Endothelial cell of umbilical vein (primary cell): ENCODE results near the gene CWF19L2. TPM values are rescaled to one million over a fixed set of nuclear protein-coding genes. Genes with fewer than 3 reads are reported as not detected.

ENCODE experiments used
- BruUV-seq: library from RNA; stranded (reverse); fragments of 400-500 nt; replicated peaks from 2 replicates; lab custom pipeline; 2021; lab: Mats Ljungman, UMichigan
- CTCF ChIA-PET: fragments of 300-600, 350-600 bp; sonication (Branson Sonifier 250); formaldehyde crosslinking; loops from one replicate; lab custom pipeline; 2021; ENCODE audit warnings: antibody characterized with exemption, inconsistent platforms; lab: Charles Lee
- POLR2A ChIA-PET: fragments of 300-600, 350-600 bp; sonication (Branson Sonifier 250); formaldehyde crosslinking; loops from one replicate; lab custom pipeline; 2021; ENCODE audit warnings: antibody characterized with exemption, inconsistent platforms; lab: Charles Lee
- DNase-seq: peaks from one replicate; pipeline ENCODE4 v3.0.0-alpha.2; 2011; ENCODE audit warnings: low read depth, low spot score
- FAIRE-seq: peaks from 2 replicates; lab custom pipeline; 2011; peaks lifted over from hg19 to GRCh38; lab: Jason Lieb, UNC
- H2AFZ ChIP-seq: 2 replicates; pipeline ENCODE4 v1.6.0; 2012; ENCODE audit warnings: low read depth, low read length, control low read depth, inconsistent platforms
- H3K27ac ChIP-seq: 2 replicates; pipeline ENCODE4 v1.5.1; 2011; ENCODE audit warnings: low read depth, mild to moderate bottlenecking, control low read depth, low read length, moderate library complexity; ENCODE audit not compliant: insufficient read depth
- H3K27me3 ChIP-seq, 2 experiments: 2 replicates each; pipeline versions ENCODE4 v1.6.0 to v1.6.1; 2011; ENCODE audit warnings: low read length in 2 of 2, mixed read lengths in 1 of 2; ENCODE audit not compliant: control insufficient read depth in 2 of 2, insufficient read depth in 2 of 2
- H3K36me3 ChIP-seq, 2 experiments: 2 replicates in 1 of 2; 3 replicates in 1 of 2; pipeline ENCODE4 v1.5.1; 2011; ENCODE audit warnings: low read length in 2 of 2, mild to moderate bottlenecking in 1 of 2, moderate library complexity in 1 of 2; ENCODE audit not compliant: control insufficient read depth in 2 of 2, insufficient read depth in 2 of 2; ENCODE audit errors: extremely low read depth in 1 of 2
- H3K4me1 ChIP-seq: 3 replicates; pipeline ENCODE4 v1.5.1; 2011; ENCODE audit warnings: mild to moderate bottlenecking, low read length; ENCODE audit not compliant: control insufficient read depth, insufficient read depth; ENCODE audit errors: extremely low read depth
- H3K4me2 ChIP-seq: 2 replicates; pipeline ENCODE4 v1.6.1; 2011; ENCODE audit warnings: low read length, control low read depth, mixed read lengths; ENCODE audit not compliant: insufficient read depth
- H3K4me3 ChIP-seq, 3 experiments: fragments of 200-600 bp in 1 of 3; sonication (generic), shearing (Covaris generic) in 1 of 3; replicated peaks in 1 of 3; 2 replicates each; pipeline ENCODE4 v1.5.1; 2011 to 2016; ENCODE audit warnings: control low read depth in 3 of 3, low read length in 3 of 3, mild to moderate bottlenecking in 2 of 3, inconsistent platforms in 1 of 3, low read depth in 1 of 3, moderate library complexity in 1 of 3; ENCODE audit not compliant: insufficient read depth in 1 of 3
- H3K79me2 ChIP-seq: 2 replicates; pipeline ENCODE4 v1.6.0; 2012; ENCODE audit warnings: low read length, inconsistent platforms; ENCODE audit not compliant: control insufficient read depth, insufficient read depth
- H3K9ac ChIP-seq: replicated peaks from 2 replicates; pipeline ENCODE3; 2011; ENCODE audit warnings: low read length, control low read depth; ENCODE audit not compliant: insufficient read depth; ENCODE audit errors: extremely low read depth
- H3K9me1 ChIP-seq: replicated peaks from 3 replicates; pipeline ENCODE4 v1.6.0; 2011; ENCODE audit warnings: mild to moderate bottlenecking, low read length; ENCODE audit not compliant: control insufficient read depth, insufficient read depth; ENCODE audit errors: extremely low read depth
- H3K9me3 ChIP-seq: replicated peaks from 2 replicates; pipeline ENCODE4 v1.5.1; 2012; ENCODE audit warnings: low read length, inconsistent platforms; ENCODE audit not compliant: control insufficient read depth, insufficient read depth
- H4K20me1 ChIP-seq: replicated peaks from 2 replicates; pipeline ENCODE3; 2011; ENCODE audit warnings: mild to moderate bottlenecking, low read length; ENCODE audit not compliant: control insufficient read depth, insufficient read depth; ENCODE audit errors: extremely low read depth
- FOS ChIP-seq: IDR thresholded peaks from 2 replicates; pipeline ENCODE4 v1.6.1; 2011; ENCODE audit warnings: mild to moderate bottlenecking, low read length, moderate library complexity, borderline replicate concordance; ENCODE audit not compliant: insufficient read depth
- GATA2 ChIP-seq: IDR thresholded peaks from 2 replicates; pipeline ENCODE4 v1.7.0; 2011; ENCODE audit warnings: low read depth, mild to moderate bottlenecking, moderate library complexity, mixed read lengths, low read length; ENCODE audit not compliant: insufficient read length, insufficient read depth
- JUN ChIP-seq: IDR thresholded peaks from 2 replicates; pipeline ENCODE4 v1.6.1; 2011; ENCODE audit warnings: borderline replicate concordance, low read depth; ENCODE audit not compliant: insufficient read length, insufficient read depth
- MYC ChIP-seq: IDR thresholded peaks from one replicate; pipeline ENCODE4 v1.6.1; 2011; ENCODE audit warnings: mild to moderate bottlenecking, low read depth, low read length
- POLR2A ChIP-seq: IDR thresholded peaks from 2 replicates; pipeline ENCODE4 v1.6.1; 2012; ENCODE audit warnings: low read depth, mild to moderate bottlenecking, control low read depth, low read length
- POLR2AphosphoS5 ChIP-seq: IDR thresholded peaks from 2 replicates; pipeline ENCODE4 v1.6.1; 2012; ENCODE audit warnings: low read depth, mild to moderate bottlenecking, control low read depth, low read length, moderate library complexity; ENCODE audit not compliant: insufficient read depth
- dilution Hi-C: fragments of 300-500 bp; cut with MboI; formaldehyde crosslinking; loops from one replicate; pipeline ENCODE4 v1.15.0; 2019; ENCODE audit warnings: low sequenced_read_pairs; ENCODE audit not compliant: extremely low pct_ligation_motif_present
- intact Hi-C: fragments of 100-400 bp; cut with micrococcal nuclease; formaldehyde crosslinking; loops from one replicate; pipeline ENCODE4 v1.10.0; 2022
- polyA plus RNA-seq, 4 experiments: library from polyadenylated mRNA; depleted of rRNA in 3 of 4; stranded (reverse) in 3 of 4; unstranded in 1 of 4; fragments of >200 nt; gene quantifications; 2 replicates each; pipeline versions ENCODE4 v1.2.1 to v1.2.3, GENCODE V29; 2011 to 2012; ENCODE audit warnings: missing spikeins in 1 of 4
- total RNA-seq: library from RNA; stranded (reverse); gene quantifications from 2 replicates; pipeline ENCODE4 v1.2.3, GENCODE V29; 2021
- TF ChIP-seq, protein P1 (sequence below): IDR thresholded peaks from 2 replicates; pipeline ENCODE4 v1.6.1; 2011; ENCODE audit not compliant: insufficient read depth, insufficient read length
- TF ChIP-seq, protein P2 (sequence below), 2 donors: IDR thresholded peaks; 1 replicate in 1 of 2; 2 replicates in 1 of 2; pipeline ENCODE4 v1.5.1; 2011; ENCODE audit warnings: low read length in 2 of 2, mild to moderate bottlenecking in 2 of 2, moderate library complexity in 2 of 2, control low read depth in 1 of 2, inconsistent platforms in 1 of 2, low read depth in 1 of 2; ENCODE audit not compliant: insufficient read depth in 1 of 2; ENCODE audit errors: extremely low read depth in 1 of 2

The CWF19L2 gene
- total and polyA plus RNA-seq, 2 donors (not counting 3 experiments of a cell fraction or from before 2014, with no cell fraction given) = 1.4 to 11.8 TPM

DNA sequence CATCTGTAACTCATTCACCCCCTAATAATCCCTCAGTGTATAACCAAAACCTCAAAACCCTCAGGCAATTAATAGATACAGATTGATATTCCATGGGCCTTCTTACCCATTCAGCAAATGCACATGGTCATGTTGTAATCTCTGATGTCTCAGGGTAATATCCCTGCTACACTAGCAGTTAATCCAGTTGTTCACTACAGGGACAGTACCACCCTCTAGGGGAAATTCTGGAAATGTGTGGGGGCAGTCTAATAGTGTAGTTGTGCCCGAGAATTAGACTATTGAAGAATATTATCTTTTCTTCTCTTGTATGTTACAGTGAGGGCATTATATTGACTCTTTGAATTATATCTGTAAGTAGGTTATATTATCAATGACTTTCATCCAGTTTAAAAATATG is 175.4 kb downstream of the CWF19L2 start:
- no peaks in the 10 kb centered on the region for H3K4me1 ChIP-seq
- FAIRE-seq (no peak), DNase-seq (no peak)
- H3K36me3 ChIP-seq = no peaks in the 10 kb centered on the region
- no peak overlapping the region for H2AFZ ChIP-seq
- no peaks in the 10 kb centered on the region for H3K9me1 ChIP-seq
- intact Hi-C loops (no loop called here), dilution Hi-C loops (no loop called here)
- H3K9ac ChIP-seq = no peak overlapping the region
- no TSS peak for BruUV-seq
- no peaks in the 10 kb centered on the region for H4K20me1 ChIP-seq
- no peak for TF ChIP-seq FOS
- no peak for TF ChIP-seq POLR2A
- TF ChIP-seq, protein P1, sequence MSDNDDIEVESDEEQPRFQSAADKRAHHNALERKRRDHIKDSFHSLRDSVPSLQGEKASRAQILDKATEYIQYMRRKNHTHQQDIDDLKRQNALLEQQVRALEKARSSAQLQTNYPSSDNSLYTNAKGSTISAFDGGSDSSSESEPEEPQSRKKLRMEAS = no peak
- TF ChIP-seq, protein P2, sequence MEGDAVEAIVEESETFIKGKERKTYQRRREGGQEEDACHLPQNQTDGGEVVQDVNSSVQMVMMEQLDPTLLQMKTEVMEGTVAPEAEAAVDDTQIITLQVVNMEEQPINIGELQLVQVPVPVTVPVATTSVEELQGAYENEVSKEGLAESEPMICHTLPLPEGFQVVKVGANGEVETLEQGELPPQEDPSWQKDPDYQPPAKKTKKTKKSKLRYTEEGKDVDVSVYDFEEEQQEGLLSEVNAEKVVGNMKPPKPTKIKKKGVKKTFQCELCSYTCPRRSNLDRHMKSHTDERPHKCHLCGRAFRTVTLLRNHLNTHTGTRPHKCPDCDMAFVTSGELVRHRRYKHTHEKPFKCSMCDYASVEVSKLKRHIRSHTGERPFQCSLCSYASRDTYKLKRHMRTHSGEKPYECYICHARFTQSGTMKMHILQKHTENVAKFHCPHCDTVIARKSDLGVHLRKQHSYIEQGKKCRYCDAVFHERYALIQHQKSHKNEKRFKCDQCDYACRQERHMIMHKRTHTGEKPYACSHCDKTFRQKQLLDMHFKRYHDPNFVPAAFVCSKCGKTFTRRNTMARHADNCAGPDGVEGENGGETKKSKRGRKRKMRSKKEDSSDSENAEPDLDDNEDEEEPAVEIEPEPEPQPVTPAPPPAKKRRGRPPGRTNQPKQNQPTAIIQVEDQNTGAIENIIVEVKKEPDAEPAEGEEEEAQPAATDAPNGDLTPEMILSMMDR (IDR thresholded peaks at IDR 0.05; ENCODE audit: extremely low read depth in 1 of 2, insufficient read depth in 1 of 2, low read depth in 1 of 2, low read length in 2 of 2) = no peak
- TF ChIP-seq JUN = no peak
- no peak for TF ChIP-seq MYC
- TF ChIP-seq GATA2 = no peak
- no peak for TF ChIP-seq POLR2AphosphoS5
- H3K4me3 ChIP-seq = no peak overlapping the region
- ChIA-PET CTCF (no interaction called here), POLR2A (no interaction called here)
- H3K9me3 ChIP-seq = no peaks in the 10 kb centered on the region
- H3K79me2 ChIP-seq = no peaks in the 10 kb centered on the region
- H3K27ac ChIP-seq = no peak overlapping the region
- H3K4me2 ChIP-seq = no peak overlapping the region
- H3K27me3 ChIP-seq = no peaks in the 10 kb centered on the region

Other genes with a start within 250 kb of the CWF19L2 start
- 9.8 and 10.2 TPM in 2 replicates for gene ALKBH8, start 107.9 kb upstream of the CWF19L2 start, total RNA-seq
- gene ALKBH8, start 107.9 kb upstream of the CWF19L2 start, polyA plus RNA-seq = 1.5 and 2.6 TPM in 2 replicates
- 0.53 and 2.4 TPM in 2 replicates for gene ELMOD1, start 133.3 kb upstream of the CWF19L2 start, total RNA-seq
- gene ELMOD1, start 133.3 kb upstream of the CWF19L2 start, polyA plus RNA-seq = 0.80 and 1.6 TPM in 2 replicates